Tibial artery (tissue), 4 donors: Measurements from ENCODE around the gene NAT10.

ENCODE experiments used
- DNase-seq, 2 donors: peaks; one replicate each; pipeline ENCODE4 v3.0.0-alpha.2; 2019
- H3K27ac ChIP-seq, 2 donors: fragments of 200-600 bp; sonication (generic) in 1 of 2; 1 replicate in 1 of 2; 2 replicates in 1 of 2; pipeline ENCODE4 v1.5.1; 2018 to 2019; ENCODE audit warnings: mild to moderate bottlenecking in 1 of 2
- H3K27me3 ChIP-seq, 2 donors: fragments of 200-600 bp; sonication (generic) in 1 of 2; one replicate each; pipeline versions ENCODE4 v1.5.1 to v1.6.0; 2016 to 2019
- H3K36me3 ChIP-seq, 3 donors: fragments of 200-600 bp; sonication (generic) in 2 of 3; one replicate each; pipeline ENCODE4 v1.5.1; 2016 to 2019; ENCODE audit warnings: mild to moderate bottlenecking in 2 of 3
- H3K4me1 ChIP-seq, 4 donors: fragments of 200-600 bp; sonication (generic) in 2 of 4; 1 replicate in 3 of 4; 2 replicates in 1 of 4; pipeline ENCODE4 v1.5.1; 2016 to 2019
- H3K4me3 ChIP-seq, 2 donors: fragments of 200-600 bp; sonication (generic) in 1 of 2; 1 replicate in 1 of 2; 2 replicates in 1 of 2; pipeline ENCODE4 v1.5.1; 2018 to 2019; ENCODE audit warnings: mild to moderate bottlenecking in 2 of 2
- H3K9me3 ChIP-seq, 3 donors: fragments of 200-600 bp; sonication (generic) in 1 of 3; one replicate each; pipeline ENCODE4 v1.5.1; 2016 to 2019
- intact Hi-C: fragments of 100-400 bp; cut with DNase I; formaldehyde crosslinking; loops from one replicate; pipeline ENCODE4 v1.15.0; 2023; ENCODE audit warnings: low total_unique reads
- TF ChIP-seq, protein P1 (sequence below), 2 experiments: fragments of 200-600 bp in 1 of 2; fragments of 450-650 bp in 1 of 2; IDR thresholded peaks; one replicate each; pipeline ENCODE4 v1.5.1; 2017 to 2019; ENCODE audit warnings: antibody characterized with exemption in 2 of 2, mild to moderate bottlenecking in 1 of 2, moderate library complexity in 1 of 2

The NAT10 gene

DNA sequence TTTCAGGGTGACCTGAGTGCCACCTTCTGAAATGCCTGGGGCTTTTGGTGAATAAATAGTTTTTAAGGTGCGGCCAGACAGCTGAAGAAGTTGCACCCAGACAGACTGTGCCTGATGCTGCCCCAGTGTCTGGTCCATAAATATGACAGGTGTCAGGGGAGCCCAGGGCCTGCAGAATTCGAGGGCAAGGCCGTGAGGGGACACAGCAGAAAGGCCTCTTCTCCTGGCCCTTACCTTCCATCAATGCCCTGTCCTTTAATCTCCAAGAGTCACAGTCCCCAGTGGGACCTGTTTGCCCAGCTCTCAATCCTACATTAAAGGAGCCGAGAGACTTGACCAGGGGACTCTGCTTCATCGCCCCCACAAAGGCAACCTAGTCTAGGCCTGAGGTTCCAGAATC, 45.7 kb downstream of the NAT10 start:
- intact Hi-C loops: no loop called here
- Histone ChIP-seq H3K4me3 (no peak overlapping the region), H3K9me3 (no peaks in the 10 kb centered on the region), H3K4me1 (peaks cover 0 to 24% (median 21%) of the 10 kb centered on the region in 4 donors), H3K27me3 (no peaks in the 10 kb centered on the region), H3K27ac (no peak overlapping the region), H3K36me3 (peaks cover 13 to 80% (median 66%) of the 10 kb centered on the region in 3 donors)
- TF ChIP-seq, protein P1, sequence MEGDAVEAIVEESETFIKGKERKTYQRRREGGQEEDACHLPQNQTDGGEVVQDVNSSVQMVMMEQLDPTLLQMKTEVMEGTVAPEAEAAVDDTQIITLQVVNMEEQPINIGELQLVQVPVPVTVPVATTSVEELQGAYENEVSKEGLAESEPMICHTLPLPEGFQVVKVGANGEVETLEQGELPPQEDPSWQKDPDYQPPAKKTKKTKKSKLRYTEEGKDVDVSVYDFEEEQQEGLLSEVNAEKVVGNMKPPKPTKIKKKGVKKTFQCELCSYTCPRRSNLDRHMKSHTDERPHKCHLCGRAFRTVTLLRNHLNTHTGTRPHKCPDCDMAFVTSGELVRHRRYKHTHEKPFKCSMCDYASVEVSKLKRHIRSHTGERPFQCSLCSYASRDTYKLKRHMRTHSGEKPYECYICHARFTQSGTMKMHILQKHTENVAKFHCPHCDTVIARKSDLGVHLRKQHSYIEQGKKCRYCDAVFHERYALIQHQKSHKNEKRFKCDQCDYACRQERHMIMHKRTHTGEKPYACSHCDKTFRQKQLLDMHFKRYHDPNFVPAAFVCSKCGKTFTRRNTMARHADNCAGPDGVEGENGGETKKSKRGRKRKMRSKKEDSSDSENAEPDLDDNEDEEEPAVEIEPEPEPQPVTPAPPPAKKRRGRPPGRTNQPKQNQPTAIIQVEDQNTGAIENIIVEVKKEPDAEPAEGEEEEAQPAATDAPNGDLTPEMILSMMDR (IDR thresholded peaks at IDR 0.05): no peak
- DNase-seq: no peak

DNA sequence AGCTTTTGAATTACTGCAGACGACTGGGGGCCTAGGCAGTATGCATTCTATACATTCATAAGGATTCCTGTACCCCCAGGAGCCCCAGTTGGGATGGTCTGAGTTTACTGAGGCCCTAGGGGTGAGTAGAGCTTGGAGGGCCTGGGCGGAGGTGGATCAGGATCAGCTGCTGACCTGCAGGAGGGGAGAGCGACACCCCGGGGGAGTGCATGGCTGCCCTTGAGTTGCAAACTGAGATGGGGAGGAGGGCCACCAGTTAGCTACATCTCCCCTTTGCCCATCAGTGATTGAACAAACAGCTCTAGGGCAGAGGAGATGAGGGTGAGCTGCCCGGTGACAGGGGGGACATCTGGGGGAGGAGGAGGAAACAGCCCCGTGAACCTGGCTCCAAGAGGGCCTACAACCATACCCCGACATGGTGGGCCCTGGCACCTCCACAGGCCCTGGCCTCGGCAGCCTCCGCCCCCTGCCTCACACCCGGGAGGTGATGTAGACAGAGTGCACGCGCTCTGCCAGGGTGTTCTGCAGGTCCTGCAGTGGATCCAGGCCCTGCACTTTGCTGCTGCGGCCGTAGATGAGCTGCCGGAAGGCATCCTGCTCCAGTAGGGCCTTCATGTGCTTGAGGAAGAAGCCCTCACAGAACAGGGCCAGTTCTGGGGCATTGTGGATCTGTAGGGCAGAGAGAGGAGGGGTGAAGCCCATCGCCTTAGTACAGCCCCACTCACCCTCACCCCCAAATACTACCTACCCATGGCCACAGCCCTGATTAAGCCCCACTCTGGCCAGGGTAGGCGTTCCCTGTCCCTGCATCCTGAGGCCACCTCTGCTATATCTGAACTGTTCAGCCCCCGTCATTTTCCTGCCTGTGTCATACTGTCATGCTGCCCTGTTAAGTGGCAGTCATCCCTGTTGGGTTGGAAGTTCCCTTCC, 46.8 kb downstream of the NAT10 start:
- Histone ChIP-seq H3K36me3 (peaks cover 3 to 70% (median 56%) of the 10 kb centered on the region in 3 donors), H3K27me3 (no peaks in the 10 kb centered on the region), H3K9me3 (no peaks in the 10 kb centered on the region), H3K4me1 (peaks cover 0 to 31% (median 27%) of the 10 kb centered on the region in 4 donors), H3K4me3 (no peak overlapping the region), H3K27ac (no peak overlapping the region)
- TF ChIP-seq, protein P1 (IDR thresholded peaks at IDR 0.05): no peak
- intact Hi-C loops: no loop called here
- no peak for DNase-seq

DNA sequence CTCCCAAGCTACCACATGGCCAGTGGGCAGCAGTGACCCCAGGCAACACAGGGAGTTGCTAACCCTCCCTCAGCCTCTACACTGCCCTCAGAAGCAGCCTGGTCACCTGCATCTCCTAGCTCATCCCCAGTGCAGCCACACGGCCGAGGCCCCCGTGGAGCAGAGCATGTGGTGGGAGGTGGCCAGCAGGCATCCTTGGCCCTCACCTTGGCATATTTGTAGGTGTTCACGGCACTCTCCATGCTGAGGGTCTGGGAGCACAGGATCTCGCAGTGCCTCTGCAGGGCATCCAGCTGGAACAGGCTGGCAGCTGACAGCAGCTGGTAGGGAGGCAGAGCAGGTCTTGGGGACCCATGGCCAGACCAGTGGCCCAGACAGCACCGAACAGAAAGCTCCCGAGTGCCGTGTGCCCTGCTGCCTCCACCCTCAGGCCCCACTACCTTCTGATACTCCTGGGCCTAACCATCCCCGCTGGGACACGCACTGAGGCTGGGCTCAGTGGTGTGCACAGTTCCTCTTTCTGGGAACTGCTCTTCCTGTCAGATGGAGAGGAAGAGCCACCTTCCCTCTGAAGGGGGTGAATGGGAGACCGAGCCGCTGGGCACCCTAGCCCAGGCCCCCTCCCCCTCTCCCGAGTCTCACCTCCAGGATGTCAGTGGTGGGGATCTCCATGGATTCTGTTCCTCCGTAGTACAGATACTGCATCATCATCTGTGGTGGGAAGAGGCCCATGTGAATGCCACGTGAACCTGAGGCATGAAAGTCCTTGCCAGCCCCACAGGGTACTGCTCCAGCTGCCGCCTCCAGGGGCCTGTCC, 48.8 kb downstream of the NAT10 start:
- intact Hi-C loops: no loop called here
- H3K27ac ChIP-seq: peak overlapping the region; percentile 61 to 83
- no peaks in the 10 kb centered on the region for H3K27me3 ChIP-seq
- no peak for DNase-seq
- H3K36me3 ChIP-seq: peaks cover 3 to 66% (median 45%) of the 10 kb centered on the region in 3 donors
- H3K9me3 ChIP-seq: no peaks in the 10 kb centered on the region
- H3K4me3 ChIP-seq: no peak overlapping the region
- TF ChIP-seq, protein P1 (IDR thresholded peaks at IDR 0.05): no peak
- H3K4me1 ChIP-seq: peaks cover 0 to 35% (median 30%) of the 10 kb centered on the region in 4 donors

DNA sequence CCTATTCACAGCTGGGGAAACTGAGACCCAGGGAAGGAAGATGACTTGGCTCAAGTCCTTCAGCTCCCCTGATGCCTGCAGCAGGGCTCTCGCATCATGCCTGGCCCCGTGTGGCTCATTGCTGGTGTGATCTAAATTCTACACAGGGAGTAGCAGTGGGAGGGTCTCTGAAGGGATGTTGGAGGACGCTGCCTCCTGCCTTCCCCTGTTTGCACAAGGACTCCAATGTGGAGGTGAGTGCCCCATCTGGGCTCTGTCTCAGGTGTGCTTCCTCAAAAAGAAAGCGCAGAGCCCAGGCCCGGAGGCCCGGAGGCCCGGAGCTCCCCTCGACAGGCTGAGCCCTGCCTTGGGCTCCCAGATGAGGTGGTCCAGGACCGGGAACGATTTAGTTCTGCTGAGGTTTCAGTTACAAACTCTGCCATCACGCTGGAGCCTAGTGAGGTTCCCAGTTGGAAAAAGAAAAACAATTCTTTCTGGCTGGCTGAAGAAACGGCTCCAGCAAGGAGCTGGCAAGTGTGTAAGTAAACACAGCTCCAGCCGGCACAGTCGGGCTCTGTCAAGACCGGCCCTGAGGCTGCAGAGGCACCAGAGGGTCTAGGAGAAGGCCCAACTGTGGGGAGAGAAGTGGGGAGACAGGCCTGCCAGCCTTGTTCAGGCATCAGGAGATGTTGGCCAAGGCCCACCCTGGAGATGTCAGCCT, 49.8 kb downstream of the NAT10 start:
- TF ChIP-seq, protein P1 (IDR thresholded peaks at IDR 0.05): no peak
- peaks cover 6 to 68% (median 45%) of the 10 kb centered on the region in 3 donors for H3K36me3 ChIP-seq
- peak overlapping the region; percentile 61 to 83 for H3K27ac ChIP-seq
- no peaks in the 10 kb centered on the region for H3K27me3 ChIP-seq
- intact Hi-C loops: no loop called here
- peaks cover 0 to 35% (median 30%) of the 10 kb centered on the region in 4 donors for H3K4me1 ChIP-seq
- no peak overlapping the region for H3K4me3 ChIP-seq
- DNase-seq: peak; percentile 43 to 76
- no peaks in the 10 kb centered on the region for H3K9me3 ChIP-seq

DNA sequence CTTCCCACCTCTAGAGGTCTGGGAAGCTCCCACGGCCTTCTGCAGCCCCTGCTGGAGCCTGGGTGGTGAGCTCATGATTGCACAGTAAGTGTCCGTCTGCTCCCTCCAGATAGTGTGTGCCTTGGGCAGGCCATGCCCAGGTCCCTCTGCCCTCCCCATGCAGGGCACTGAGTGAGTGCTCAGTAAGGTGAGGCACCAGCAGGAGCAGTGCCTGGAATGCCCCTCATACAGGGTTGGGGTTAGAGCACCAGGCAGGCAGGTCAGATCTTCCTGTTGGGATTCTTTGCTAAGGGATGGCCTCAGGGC, 50.3 kb downstream of the NAT10 start:
- no peak for DNase-seq
- Histone ChIP-seq H3K4me3 (no peak overlapping the region), H3K27me3 (no peaks in the 10 kb centered on the region), H3K27ac (peak overlapping the region; percentile 61 to 83), H3K36me3 (peaks cover 6 to 66% (median 43%) of the 10 kb centered on the region in 3 donors), H3K9me3 (no peaks in the 10 kb centered on the region), H3K4me1 (peaks cover 0 to 35% (median 30%) of the 10 kb centered on the region in 4 donors)
- intact Hi-C loops: no loop called here
- TF ChIP-seq, protein P1 (IDR thresholded peaks at IDR 0.05): no peak
